H1 (cell line): ENCODE measurements around the gene NELL1. TPM values are rescaled to one million over a fixed set of nuclear protein-coding genes. Genes with fewer than 3 reads are reported as not detected.

Experiments
- MAFK ChIP-seq: IDR thresholded peaks from 2 replicates; pipeline ENCODE4 v1.6.1; 2012; ENCODE audit warnings: low read depth, mild to moderate bottlenecking, improper control_type of control experiment, low read length
- MAX ChIP-seq: IDR thresholded peaks from 2 replicates; pipeline ENCODE4 v1.6.1; 2012; ENCODE audit warnings: inconsistent platforms
- POU5F1 ChIP-seq: IDR thresholded peaks from 2 replicates; pipeline ENCODE4 v1.6.1; 2011; ENCODE audit warnings: low read depth, mild to moderate bottlenecking, low read length, moderate library complexity
- RAD21 ChIP-seq, 2 experiments: IDR thresholded peaks in 1 of 2; conservative IDR thresholded peaks in 1 of 2; 2 replicates each; pipeline ENCODE4 v1.6.1; 2011; ENCODE audit warnings: low read depth in 2 of 2, low read length in 2 of 2, improper control_type of control experiment in 1 of 2, inconsistent platforms in 1 of 2, mild to moderate bottlenecking in 1 of 2, moderate library complexity in 1 of 2
- RBBP5 ChIP-seq: IDR thresholded peaks from 2 replicates; pipeline ENCODE4 v1.7.1; 2012; ENCODE audit warnings: low read depth, mild to moderate bottlenecking, inconsistent platforms, low read length, moderate library complexity, borderline replicate concordance
- SP1 ChIP-seq: IDR thresholded peaks from 2 replicates; pipeline ENCODE4 v1.6.1; 2011; ENCODE audit warnings: low read depth, low read length
- SP4 ChIP-seq: IDR thresholded peaks from 2 replicates; pipeline ENCODE4 v1.6.1; 2012; ENCODE audit warnings: low read length, inconsistent platforms
- YY1 ChIP-seq: IDR thresholded peaks from 2 replicates; pipeline ENCODE4 v1.6.1; 2011; ENCODE audit warnings: low read depth, mild to moderate bottlenecking, low read length
- polyA plus RNA-seq, 7 experiments: library from polyadenylated mRNA; depleted of rRNA in 3 of 7; stranded (reverse) in 5 of 7; unstranded in 2 of 7; fragments of >200 nt in 5 of 7; fragments of 200-250 nt in 2 of 7; gene quantifications; 1 replicate in 5 of 7; 2 replicates in 1 of 7; 4 replicates in 1 of 7; pipeline versions ENCODE4 v1.2.1 to v1.2.3, GENCODE V29; 2011 to 2013; ENCODE audit warnings: missing spikeins in 2 of 7, mixed read lengths in 2 of 7
- total RNA-seq: library from RNA; stranded (reverse); fragmentation: NEBNext Ultra II Directional; extraction: Animal tissue kit (Norgen Biotek cat#: 25700); gene quantifications from 2 replicates; pipeline ENCODE4 v1.2.1, GENCODE V29; 2021
- TF ChIP-seq, protein P1 (sequence below): fragments of 300-600 bp; sonication (generic); IDR thresholded peaks from 2 replicates; pipeline ENCODE4 v1.7.1; 2012; ENCODE audit warnings: low read length, moderate library complexity, mild to moderate bottlenecking, inconsistent platforms; ENCODE audit not compliant: insufficient replicate concordance
- TF ChIP-seq, protein P2 (sequence below): IDR thresholded peaks from 2 replicates; pipeline ENCODE4 v1.6.1; 2011; ENCODE audit warnings: low read depth, mild to moderate bottlenecking, low read length; ENCODE audit not compliant: insufficient read depth

NELL1 gene
- total and polyA plus RNA-seq, 2 of the 8 experiments (the other 6 are each of a cell fraction or from before 2014, with no cell fraction given) = 0.21 TPM; not detected in 1

- TF ChIP-seq, protein P1, sequence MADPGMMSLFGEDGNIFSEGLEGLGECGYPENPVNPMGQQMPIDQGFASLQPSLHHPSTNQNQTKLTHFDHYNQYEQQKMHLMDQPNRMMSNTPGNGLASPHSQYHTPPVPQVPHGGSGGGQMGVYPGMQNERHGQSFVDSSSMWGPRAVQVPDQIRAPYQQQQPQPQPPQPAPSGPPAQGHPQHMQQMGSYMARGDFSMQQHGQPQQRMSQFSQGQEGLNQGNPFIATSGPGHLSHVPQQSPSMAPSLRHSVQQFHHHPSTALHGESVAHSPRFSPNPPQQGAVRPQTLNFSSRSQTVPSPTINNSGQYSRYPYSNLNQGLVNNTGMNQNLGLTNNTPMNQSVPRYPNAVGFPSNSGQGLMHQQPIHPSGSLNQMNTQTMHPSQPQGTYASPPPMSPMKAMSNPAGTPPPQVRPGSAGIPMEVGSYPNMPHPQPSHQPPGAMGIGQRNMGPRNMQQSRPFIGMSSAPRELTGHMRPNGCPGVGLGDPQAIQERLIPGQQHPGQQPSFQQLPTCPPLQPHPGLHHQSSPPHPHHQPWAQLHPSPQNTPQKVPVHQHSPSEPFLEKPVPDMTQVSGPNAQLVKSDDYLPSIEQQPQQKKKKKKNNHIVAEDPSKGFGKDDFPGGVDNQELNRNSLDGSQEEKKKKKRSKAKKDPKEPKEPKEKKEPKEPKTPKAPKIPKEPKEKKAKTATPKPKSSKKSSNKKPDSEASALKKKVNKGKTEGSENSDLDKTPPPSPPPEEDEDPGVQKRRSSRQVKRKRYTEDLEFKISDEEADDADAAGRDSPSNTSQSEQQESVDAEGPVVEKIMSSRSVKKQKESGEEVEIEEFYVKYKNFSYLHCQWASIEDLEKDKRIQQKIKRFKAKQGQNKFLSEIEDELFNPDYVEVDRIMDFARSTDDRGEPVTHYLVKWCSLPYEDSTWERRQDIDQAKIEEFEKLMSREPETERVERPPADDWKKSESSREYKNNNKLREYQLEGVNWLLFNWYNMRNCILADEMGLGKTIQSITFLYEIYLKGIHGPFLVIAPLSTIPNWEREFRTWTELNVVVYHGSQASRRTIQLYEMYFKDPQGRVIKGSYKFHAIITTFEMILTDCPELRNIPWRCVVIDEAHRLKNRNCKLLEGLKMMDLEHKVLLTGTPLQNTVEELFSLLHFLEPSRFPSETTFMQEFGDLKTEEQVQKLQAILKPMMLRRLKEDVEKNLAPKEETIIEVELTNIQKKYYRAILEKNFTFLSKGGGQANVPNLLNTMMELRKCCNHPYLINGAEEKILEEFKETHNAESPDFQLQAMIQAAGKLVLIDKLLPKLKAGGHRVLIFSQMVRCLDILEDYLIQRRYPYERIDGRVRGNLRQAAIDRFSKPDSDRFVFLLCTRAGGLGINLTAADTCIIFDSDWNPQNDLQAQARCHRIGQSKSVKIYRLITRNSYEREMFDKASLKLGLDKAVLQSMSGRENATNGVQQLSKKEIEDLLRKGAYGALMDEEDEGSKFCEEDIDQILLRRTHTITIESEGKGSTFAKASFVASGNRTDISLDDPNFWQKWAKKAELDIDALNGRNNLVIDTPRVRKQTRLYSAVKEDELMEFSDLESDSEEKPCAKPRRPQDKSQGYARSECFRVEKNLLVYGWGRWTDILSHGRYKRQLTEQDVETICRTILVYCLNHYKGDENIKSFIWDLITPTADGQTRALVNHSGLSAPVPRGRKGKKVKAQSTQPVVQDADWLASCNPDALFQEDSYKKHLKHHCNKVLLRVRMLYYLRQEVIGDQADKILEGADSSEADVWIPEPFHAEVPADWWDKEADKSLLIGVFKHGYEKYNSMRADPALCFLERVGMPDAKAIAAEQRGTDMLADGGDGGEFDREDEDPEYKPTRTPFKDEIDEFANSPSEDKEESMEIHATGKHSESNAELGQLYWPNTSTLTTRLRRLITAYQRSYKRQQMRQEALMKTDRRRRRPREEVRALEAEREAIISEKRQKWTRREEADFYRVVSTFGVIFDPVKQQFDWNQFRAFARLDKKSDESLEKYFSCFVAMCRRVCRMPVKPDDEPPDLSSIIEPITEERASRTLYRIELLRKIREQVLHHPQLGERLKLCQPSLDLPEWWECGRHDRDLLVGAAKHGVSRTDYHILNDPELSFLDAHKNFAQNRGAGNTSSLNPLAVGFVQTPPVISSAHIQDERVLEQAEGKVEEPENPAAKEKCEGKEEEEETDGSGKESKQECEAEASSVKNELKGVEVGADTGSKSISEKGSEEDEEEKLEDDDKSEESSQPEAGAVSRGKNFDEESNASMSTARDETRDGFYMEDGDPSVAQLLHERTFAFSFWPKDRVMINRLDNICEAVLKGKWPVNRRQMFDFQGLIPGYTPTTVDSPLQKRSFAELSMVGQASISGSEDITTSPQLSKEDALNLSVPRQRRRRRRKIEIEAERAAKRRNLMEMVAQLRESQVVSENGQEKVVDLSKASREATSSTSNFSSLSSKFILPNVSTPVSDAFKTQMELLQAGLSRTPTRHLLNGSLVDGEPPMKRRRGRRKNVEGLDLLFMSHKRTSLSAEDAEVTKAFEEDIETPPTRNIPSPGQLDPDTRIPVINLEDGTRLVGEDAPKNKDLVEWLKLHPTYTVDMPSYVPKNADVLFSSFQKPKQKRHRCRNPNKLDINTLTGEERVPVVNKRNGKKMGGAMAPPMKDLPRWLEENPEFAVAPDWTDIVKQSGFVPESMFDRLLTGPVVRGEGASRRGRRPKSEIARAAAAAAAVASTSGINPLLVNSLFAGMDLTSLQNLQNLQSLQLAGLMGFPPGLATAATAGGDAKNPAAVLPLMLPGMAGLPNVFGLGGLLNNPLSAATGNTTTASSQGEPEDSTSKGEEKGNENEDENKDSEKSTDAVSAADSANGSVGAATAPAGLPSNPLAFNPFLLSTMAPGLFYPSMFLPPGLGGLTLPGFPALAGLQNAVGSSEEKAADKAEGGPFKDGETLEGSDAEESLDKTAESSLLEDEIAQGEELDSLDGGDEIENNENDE = no peak
- TF ChIP-seq YY1 (no peak), RAD21 (IDR thresholded peaks at IDR 0.05 in 1 of 2, conservative IDR thresholded peaks at IDR 0.05 in 1 of 2; ENCODE audit: low read depth in 2 of 2, low read length in 2 of 2) (no peak), MAFK (no peak), MAX (no peak), SP4 (no peak), SP1 (no peak), RBBP5 (no peak), POU5F1 (no peak)
- TF ChIP-seq, protein P2, sequence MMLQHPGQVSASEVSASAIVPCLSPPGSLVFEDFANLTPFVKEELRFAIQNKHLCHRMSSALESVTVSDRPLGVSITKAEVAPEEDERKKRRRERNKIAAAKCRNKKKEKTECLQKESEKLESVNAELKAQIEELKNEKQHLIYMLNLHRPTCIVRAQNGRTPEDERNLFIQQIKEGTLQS = no peak
Observed at GRCh38 chr11:20821046-20821445, 151.7 kb downstream of the NELL1 start (continued).
